GM12874 (cell line): Measurements from ENCODE around the gene IGHMBP2.

Source experiments
- CTCF ChIP-seq: IDR thresholded peaks from 2 replicates; pipeline ENCODE4 v1.5.1; 2011; ENCODE audit warnings: low read depth, mild to moderate bottlenecking, control low read depth, low read length, moderate library complexity; ENCODE audit not compliant: insufficient read depth

The IGHMBP2 gene

GRCh38 chr11:68978931-68979594, 75.4 kb downstream of the IGHMBP2 start:
- TF ChIP-seq CTCF: no peak

- no peak for TF ChIP-seq CTCF
These were observed 76.5 kb downstream of the IGHMBP2 start for GRCh38 chr11:68979931-68980775.

DNA sequence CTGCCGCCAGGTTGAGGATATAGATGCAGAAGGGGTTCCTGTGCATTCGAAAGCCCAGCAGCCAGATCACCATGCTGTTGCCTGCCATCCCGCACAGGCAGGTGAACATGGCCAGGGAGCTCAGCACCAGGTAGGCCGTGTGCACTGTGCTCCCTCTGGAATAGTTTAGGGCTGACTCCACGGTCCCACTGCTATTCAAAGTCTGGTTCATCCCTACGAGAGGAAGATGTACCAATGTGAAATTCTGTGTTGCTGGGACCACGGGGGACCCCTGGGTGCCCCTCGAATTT, 77.0 kb downstream of the IGHMBP2 start, which contains the start of gene MRGPRD:
MRGPRD (minus strand) TSS at position 211 of the 290 bp plus-strand sequence; CDS start at position 211, 0 bp downstream.
- no peak for TF ChIP-seq CTCF

DNA sequence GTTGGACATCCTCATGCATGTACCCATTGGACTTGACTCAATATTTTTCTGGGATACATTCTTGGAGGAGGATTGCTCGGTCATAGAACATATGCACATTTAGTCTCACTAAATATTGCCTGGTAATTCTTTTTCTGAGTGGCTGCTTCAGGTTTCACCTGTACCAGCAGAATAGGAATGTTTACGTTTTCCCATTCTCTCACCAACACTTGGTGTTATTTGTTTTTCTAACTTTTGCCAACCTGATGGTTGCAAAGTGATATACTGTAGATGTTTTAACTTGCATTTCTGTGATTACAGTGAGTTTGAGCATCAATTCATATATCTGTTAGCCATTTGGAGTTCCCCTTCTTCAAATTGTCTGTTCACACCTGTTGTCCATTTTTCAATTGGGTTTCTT, 78.4 kb downstream of the IGHMBP2 start:
- TF ChIP-seq CTCF: no peak

- TF ChIP-seq CTCF: no peak
These were observed 80.1 kb downstream of the IGHMBP2 start for GRCh38 chr11:68983801-68984200.

- no peak for TF ChIP-seq CTCF
These were observed 83.5 kb downstream of the IGHMBP2 start for GRCh38 chr11:68987211-68987610.

DNA sequence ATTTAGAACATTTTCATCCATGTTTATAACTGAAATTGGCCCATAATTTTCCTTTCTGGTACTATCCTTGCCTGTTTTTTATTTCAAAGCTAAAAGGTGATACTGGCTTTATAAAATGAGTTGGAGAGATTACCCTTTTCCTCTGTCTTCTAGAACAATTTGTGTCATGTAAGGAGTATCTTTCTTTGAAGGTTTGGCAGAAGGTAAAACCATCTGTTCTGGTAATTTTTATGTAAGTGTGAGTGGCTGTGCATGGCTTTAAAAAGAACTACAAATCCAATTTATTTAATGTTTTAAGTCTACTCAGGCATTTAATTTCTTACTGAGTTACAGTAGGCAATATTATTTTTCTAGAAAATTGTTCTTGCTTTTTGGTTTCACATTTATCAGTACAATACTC, 84.8 kb downstream of the IGHMBP2 start:
- no peak for TF ChIP-seq CTCF
